MG63 (cell line): ENCODE measurements around the gene TNFAIP8L1. TPM values are rescaled to one million over a fixed set of nuclear protein-coding genes. Genes with fewer than 3 reads are reported as not detected.
A peak's percentile ranks its signal among the peaks of the same experiment; 100 is the strongest.

ENCODE experiments used
- DNase-seq: peaks from one replicate; pipeline ENCODE4 v3.0.0-alpha.2; 2020
- H3K27me3 ChIP-seq: fragments of 250-450 bp; sonication (Bioruptor Pico); 2 replicates; pipeline ENCODE4 v1.5.1; 2020; ENCODE audit warnings: mild to moderate bottlenecking, moderate library complexity
- H3K36me3 ChIP-seq: fragments of 250-450 bp; sonication (Bioruptor Pico); 2 replicates; pipeline ENCODE4 v1.5.1; 2020; ENCODE audit warnings: mild to moderate bottlenecking, moderate library complexity
- H3K4me3 ChIP-seq: fragments of 250-450 bp; sonication (Bioruptor Pico); 2 replicates; pipeline ENCODE4 v1.5.1; 2020; ENCODE audit warnings: mild to moderate bottlenecking, moderate library complexity
- H3K9me3 ChIP-seq: fragments of 250-450 bp; sonication (Bioruptor Pico); 2 replicates; pipeline ENCODE4 v1.5.1; 2020; ENCODE audit warnings: mild to moderate bottlenecking, moderate library complexity
- total RNA-seq: library from RNA; depleted of rRNA; stranded (reverse); fragments of >200 nt; shearing (Covaris generic); gene quantifications from 2 replicates; pipeline ENCODE4 v1.2.3, GENCODE V29; 2014; ENCODE audit warnings: low replicate concordance

Gene TNFAIP8L1
- total RNA-seq, 1 experiment from 2014 or later, result 1.5 TPM

DNA sequence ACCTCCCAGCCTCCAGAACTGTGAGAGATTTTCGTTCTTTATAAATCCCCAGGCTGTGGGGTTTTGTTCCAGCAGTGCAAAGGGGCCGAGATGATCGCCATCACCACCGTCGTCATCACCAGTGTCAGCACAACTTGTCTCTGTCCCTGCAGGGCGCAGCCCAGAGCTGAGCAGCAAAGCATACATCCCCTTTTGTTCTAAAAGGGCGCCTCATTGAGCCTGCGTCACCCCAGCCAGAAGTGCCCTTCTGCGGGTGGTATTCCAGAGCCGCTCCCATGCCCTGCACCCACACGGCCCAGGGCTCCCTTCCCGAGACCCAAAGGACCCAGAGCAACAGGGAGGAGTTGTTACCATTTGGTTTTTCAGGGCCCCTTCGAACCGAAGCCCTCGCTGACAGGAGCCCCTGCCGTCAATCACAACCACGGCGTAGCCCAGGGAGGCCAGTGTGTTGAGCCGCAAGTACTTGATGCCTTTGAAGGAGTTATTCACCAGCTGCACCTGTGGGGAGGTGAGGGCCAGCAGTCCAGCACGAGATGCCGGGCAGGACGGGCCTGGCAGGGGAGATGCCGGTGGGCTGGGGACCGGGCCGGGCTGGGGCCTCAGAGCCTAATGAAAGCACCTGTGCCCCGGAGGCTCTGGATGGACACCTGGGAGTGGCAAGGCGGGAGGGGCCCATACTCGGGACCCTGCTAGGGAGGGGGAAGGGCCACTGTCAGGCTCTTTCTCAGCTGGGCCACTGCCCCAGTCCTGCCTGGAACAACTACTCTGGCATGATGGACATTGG, 45.2 kb downstream of the TNFAIP8L1 start:
- Histone ChIP-seq H3K27me3 (no peaks in the 10 kb centered on the region), H3K4me3 (no peak overlapping the region), H3K36me3 (no peaks in the 10 kb centered on the region), H3K9me3 (no peaks in the 10 kb centered on the region)
- DNase-seq, result no peak

DNA sequence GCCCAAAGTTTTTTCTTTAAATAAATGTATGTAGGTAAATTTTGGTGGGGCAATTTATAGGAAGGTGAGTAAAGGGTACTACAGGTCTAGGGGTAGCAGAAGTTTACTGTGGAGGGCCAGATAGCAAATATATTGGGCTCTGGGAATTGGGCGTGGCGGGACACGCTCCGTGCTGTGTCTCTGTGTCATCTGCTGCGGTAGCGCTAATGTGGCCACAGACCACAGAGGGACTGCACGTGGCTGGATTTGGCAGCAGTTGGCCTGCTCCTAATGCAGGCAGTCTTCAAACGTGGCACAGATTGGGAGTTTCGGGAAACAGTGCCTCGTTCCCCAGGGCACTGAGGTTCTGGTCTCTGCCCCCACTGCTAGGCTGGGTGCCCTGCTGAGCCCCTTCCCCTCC, 47.4 kb downstream of the TNFAIP8L1 start:
- Histone ChIP-seq H3K9me3 (no peaks in the 10 kb centered on the region), H3K4me3 (no peak overlapping the region), H3K27me3 (no peaks in the 10 kb centered on the region), H3K36me3 (peaks cover 10% of the 10 kb centered on the region)
- DNase-seq, result no peak

DNA sequence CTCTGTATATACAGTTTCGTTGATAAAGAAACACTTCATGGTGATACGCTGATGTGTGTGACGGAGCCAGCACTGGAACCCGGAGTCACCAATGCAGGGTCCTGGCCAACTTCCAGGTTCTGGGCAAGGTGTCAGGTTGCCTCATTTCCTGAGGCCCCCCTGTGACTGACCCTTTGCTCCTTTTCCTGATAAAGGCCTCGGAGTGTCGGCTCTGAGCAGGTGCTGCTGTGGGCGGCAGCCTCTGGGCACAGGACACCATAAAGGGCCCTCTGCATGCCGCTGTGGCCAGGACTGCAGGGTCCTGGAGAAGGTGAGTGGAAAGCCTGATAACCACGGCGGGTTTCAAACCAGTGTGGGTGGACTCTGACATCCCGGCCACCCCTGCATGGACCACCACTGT, 48.1 kb downstream of the TNFAIP8L1 start:
- DNase-seq, result no peak
- Histone ChIP-seq H3K4me3 (no peak overlapping the region), H3K9me3 (no peaks in the 10 kb centered on the region), H3K36me3 (peaks cover 17% of the 10 kb centered on the region), H3K27me3 (no peaks in the 10 kb centered on the region)

DNA sequence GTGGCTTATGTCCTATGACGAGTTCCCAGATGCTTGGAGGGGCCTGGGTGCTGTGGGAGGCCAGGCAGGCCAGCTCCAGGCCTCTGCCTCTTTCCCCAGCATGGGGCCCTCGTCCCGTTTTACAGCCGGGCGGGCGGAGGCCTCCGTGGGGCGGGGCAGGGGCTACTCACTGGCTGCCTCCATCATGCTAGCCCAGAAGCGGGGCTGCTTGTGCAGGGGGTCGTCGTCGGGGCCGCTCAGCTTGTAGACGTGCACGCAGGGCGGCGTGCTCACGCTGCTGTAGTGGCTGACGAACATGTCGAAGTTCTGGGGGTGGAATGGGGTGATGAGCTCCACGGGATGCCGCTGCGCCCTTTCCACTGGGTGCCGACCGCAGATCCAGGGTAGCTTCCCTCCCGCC, 49.3 kb downstream of the TNFAIP8L1 start:
- H3K36me3 ChIP-seq, result peaks cover 29% of the 10 kb centered on the region
- no peaks in the 10 kb centered on the region for H3K27me3 ChIP-seq
- H3K9me3 ChIP-seq, result no peaks in the 10 kb centered on the region
- H3K4me3 ChIP-seq, result no peak overlapping the region
- DNase-seq, result no peak

DNA sequence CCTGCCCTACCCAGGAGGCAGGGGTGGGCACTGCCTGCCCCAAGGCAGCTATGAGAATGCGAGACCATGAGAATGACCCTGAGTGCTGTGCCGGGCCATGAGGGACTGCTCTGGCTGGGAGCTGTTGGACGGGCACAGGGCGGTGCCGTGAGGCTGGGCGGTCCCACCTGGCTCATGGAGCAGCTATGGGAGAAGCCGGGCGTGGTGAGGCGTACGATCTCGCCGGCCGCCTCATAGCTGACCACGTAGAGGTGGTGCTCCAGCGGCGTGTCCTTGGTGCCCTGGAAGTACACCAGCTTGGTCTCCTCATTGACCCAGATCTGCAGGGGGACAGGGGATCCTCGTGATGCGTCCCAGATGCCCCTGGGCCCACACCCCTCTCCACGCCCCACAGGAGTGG, 50.1 kb downstream of the TNFAIP8L1 start:
- Histone ChIP-seq H3K27me3 (no peaks in the 10 kb centered on the region), H3K9me3 (no peaks in the 10 kb centered on the region), H3K4me3 (no peak overlapping the region), H3K36me3 (peaks cover 34% of the 10 kb centered on the region)
- DNase-seq, result no peak

DNA sequence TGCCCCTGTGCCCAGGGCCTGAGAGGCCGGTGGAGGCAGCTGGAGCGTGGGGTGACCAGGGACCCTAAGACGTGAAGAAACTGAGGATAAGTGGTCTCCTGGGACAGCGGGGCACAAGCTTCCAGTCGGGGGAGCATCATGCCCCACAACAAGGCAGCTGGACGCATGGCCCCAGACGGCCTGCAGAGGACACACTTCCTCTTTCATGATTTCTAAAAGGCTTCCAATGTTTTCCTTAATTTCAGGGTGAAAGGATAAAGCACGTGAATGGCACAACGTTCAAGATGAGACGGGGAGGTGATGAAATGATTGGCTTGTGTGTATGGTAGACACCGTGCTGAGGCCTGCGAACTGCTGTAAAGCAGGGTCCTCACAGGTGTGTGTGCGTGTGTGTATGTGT, 51.0 kb downstream of the TNFAIP8L1 start:
- Histone ChIP-seq H3K36me3 (peaks cover 43% of the 10 kb centered on the region), H3K4me3 (no peak overlapping the region), H3K27me3 (no peaks in the 10 kb centered on the region), H3K9me3 (no peaks in the 10 kb centered on the region)
- DNase-seq, result no peak

DNA sequence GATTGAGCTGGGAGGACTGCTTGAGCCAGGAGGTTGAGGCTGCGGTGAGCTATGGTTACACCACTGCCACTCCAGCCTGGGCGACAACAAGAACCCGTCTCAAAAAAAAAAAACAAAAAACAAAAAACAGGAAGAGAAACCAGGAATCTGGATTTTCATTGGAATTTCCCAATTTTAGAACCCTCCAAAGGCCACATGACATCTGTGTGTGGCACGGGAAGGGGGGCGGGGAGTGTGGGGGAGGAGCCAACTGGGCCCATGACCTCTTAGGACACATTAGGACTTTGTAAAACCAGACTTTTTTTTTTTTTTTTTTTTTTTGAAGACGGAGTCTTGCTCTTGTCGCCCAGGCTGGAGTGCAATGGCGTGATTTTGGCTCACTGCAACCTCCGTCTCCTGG, 52.1 kb downstream of the TNFAIP8L1 start:
- no peak for DNase-seq
- H3K9me3 ChIP-seq, result no peaks in the 10 kb centered on the region
- H3K4me3 ChIP-seq, result no peak overlapping the region
- H3K27me3 ChIP-seq, result no peaks in the 10 kb centered on the region
- peaks cover 47% of the 10 kb centered on the region for H3K36me3 ChIP-seq

DNA sequence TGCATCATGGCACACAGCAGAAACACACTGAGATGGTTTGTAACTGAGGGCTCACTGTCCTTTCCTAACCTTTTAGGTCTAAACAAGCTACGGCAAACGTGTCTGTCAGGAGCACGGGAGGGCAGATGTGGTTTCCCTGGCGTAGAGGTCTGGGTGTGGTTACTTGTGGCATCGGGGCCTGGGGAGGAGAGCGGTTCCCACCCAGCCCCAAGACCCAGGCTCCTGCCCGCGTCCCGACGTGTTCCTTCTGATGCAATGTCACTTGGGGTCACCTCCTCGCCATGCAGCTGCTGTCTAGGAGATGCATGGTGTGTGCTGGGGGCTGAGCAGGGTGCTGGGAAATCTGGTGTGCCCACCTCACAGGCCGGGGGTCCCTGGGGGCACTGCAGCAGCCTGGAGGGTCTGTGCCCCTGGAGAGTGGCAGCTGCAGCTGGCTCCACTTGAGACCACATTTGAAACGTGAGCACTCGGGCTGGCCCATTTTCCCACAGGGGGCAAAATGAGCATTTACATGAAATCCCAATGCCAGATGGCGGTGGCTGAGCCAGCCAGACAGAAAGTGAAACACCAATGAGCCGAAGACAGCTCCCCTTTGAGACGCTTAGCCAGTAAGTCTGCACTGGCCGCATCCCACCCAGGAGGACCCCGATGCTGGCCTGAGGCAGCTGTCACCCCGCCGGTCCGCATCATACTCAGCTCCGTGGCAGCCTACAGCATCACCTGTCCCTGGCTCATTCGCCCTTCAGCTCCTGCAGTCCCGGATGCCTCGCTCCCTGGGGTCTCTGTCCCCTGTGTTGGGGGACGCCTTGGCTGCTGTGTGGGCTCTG, 53.1 kb downstream of the TNFAIP8L1 start:
- peaks cover 47% of the 10 kb centered on the region for H3K36me3 ChIP-seq
- H3K27me3 ChIP-seq, result no peaks in the 10 kb centered on the region
- H3K4me3 ChIP-seq, result no peak overlapping the region
- H3K9me3 ChIP-seq, result no peaks in the 10 kb centered on the region
- DNase-seq, result no peak

DNA sequence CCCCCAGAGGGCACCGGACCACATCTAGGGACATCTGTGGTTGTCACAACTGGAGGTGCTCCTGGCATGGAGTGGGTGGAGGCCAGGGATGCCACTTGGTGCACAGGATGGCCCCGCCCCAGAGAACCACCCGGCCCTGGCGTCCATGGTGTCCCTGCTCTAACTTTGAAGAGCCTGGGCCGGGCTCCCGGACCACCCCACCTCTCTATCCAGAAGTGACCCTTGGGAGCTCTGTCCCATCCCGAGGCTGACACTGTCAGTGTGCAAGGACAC, 53.7 kb downstream of the TNFAIP8L1 start:
- no peak for DNase-seq
- Histone ChIP-seq H3K4me3 (no peak overlapping the region), H3K27me3 (no peaks in the 10 kb centered on the region), H3K36me3 (peaks cover 47% of the 10 kb centered on the region), H3K9me3 (no peaks in the 10 kb centered on the region)

DNA sequence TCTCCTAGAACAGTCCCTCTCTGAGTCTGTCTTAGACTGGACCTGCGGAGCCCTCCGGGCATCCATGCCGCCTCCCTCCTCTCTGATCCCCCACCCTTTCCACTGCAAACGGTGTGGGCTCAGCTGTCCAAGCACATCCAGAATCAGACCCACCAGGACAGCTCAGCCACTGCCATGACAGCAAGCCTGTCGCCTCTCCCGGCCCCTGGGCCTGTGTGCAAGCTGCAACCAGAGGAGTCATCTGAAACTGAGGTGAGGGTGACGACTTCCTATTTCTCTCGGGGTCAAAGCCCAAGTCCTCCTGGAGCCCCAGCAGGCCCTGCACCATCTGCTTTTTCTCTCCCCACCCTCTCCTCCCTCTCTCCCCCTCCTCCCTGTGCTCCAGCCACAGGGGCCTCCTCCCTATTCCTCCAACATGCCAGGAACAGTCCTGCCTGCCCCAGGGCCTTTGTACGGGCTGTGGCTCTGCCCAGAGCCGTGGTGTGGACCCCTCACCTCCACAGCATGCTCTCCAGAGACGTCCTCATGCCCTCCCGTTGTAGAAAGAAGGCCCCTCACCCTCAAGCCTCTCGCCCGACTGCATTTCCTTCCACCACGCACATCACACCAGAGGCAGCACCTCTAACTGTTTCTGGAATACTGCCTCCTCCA, 54.3 kb downstream of the TNFAIP8L1 start:
- Histone ChIP-seq H3K36me3 (peaks cover 47% of the 10 kb centered on the region), H3K27me3 (no peaks in the 10 kb centered on the region), H3K4me3 (no peak overlapping the region), H3K9me3 (no peaks in the 10 kb centered on the region)
- no peak for DNase-seq

DNA sequence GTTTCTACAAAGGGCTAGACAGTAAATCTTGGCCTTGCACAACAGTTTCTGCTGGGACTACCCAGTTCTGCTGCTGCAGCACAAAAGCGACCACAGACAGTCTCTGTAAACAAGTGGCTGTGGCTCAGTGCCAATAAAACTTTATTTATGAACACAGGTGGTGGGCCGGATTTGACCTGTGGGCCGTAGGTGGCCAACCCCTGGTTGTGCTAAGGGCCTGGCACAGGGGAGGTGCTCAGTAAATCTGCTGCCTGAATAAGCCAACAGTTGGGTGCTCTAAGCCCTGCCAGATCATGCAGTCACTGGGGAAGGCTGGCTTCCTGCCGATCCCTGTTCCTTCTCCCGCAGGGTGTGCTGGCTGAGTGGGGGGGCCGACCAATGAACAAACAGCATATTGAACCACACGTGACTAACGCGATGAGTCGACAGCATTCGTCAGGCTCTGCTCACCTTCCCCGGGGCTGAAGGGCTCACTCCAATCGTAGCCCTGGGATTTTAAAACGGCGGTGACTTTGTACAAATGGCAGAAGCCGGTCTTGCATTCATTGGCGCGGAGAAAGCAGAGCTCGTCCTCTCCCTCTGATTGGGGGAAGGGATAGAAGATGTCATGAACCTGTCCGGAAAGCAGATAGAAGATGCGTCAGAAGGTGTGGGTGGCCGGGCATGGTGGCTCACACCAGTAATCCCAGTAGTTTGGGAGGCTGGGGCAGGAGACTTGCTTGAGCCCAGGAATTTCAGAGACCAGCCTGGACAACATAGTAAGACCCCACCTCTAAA, 55.1 kb downstream of the TNFAIP8L1 start:
- no peaks in the 10 kb centered on the region for H3K27me3 ChIP-seq
- DNase-seq, result peak; percentile 97
- H3K4me3 ChIP-seq, result peak overlapping the region; percentile 19; the same call in 1 of the 2 replicates
- peaks cover 47% of the 10 kb centered on the region for H3K36me3 ChIP-seq
- no peaks in the 10 kb centered on the region for H3K9me3 ChIP-seq

DNA sequence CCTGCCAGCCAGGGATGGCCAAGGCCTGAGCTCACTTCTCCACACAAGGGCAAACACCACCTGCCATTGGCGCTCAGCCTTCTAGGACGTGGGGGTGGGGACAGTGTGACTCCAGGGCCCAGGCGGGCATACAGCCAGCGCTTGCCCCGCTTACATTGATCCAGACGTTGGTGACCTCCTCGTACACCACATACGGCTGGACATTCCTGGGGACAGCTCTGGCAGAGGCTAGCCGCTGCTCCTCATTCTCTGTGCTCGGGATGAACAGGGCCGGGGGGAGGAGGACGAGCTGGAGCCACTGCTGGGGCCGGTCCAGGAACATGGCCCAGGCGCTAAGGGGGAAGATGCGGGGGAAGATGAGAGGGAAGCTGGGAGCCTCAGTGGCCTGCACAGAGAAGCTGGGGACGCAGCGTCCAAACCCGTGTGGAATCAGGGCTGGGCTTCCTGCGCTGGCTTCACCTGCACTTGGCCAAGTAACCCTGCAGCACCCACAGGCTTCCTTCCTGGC, 56.0 kb downstream of the TNFAIP8L1 start:
- DNase-seq, result no peak
- no peaks in the 10 kb centered on the region for H3K9me3 ChIP-seq
- H3K27me3 ChIP-seq, result no peaks in the 10 kb centered on the region
- H3K4me3 ChIP-seq, result no peak overlapping the region
- H3K36me3 ChIP-seq, result peaks cover 45% of the 10 kb centered on the region

DNA sequence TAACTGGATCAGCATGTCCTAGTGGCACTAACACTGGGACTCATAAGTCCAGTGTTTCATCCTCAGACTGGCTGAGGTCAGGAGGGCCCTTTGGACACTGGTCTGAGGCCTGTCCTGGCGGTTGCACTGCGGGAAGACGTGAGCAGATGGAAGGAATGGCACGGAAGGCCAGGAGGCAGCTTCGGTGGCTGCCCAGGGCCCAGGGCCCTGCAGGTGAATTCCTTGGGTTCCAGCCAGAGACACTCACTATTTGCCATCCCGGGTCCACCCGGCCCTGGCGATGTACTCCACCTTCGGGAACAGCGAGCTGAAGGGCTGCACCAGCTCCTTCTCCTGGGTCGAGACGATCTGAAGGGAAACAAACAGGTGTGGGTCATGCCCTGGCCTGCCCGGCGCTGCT, 58.0 kb downstream of the TNFAIP8L1 start:
- H3K27me3 ChIP-seq, result no peaks in the 10 kb centered on the region
- no peaks in the 10 kb centered on the region for H3K9me3 ChIP-seq
- DNase-seq, result no peak
- peaks cover 39% of the 10 kb centered on the region for H3K36me3 ChIP-seq
- no peak overlapping the region for H3K4me3 ChIP-seq

DNA sequence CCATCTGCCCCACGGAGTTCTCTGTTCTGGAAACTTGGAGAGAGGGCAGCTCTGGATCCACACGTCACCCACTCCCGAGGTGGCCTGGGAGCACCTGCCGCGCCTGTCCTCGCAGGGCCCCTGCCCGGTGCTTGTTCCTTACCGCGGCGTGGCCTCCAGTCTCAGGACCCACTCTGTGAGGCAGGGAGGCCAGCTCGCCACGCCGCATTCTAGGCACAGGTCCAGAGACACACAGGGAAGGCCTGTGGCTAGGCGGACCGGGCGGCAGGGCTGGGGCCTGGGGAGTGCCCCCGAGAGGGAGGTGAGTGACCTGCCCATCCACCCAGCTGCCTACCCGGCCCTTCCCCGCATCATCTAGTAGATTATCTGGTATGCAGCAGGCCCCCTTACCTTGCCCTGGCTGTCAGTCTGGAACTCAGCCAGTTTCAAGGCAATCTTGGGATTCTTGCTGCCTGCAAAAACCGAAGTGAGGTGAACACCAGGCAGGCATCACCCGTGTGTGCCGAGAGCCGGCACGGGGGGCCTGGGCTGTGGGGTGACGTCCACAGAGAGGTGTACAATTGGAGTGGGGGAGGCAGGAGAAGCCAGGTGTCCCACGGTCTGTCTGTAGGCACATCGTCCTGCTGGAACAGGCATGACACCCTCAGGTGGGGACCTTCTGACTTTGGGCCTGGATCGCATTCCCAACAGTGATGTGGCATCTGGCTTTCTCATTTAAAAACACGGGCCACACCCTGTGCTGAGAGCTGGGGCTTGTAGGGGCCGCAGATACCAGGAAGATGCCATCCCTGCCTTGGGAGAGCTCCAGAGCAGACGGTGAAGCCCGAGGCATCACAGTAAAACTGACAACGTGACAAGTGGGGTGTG, 60.7 kb downstream of the TNFAIP8L1 start:
- Histone ChIP-seq H3K4me3 (no peak overlapping the region), H3K36me3 (peaks cover 15% of the 10 kb centered on the region)

DNA sequence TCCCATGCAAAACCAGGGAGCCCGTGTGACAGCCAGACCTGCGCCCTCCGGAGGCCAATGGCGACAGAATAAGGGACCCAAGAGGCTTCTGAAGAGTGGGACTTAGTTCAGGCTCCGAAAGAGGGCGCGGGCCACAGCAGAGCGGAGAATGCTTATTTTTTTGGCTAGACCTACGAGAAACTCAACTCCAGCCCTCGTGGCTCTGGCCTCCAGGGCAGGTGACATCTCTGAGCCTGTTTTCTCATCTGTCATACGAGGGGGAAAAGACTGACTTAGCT, 61.3 kb downstream of the TNFAIP8L1 start:
- DNase-seq, result no peak
- Histone ChIP-seq H3K9me3 (no peaks in the 10 kb centered on the region), H3K27me3 (no peaks in the 10 kb centered on the region), H3K4me3 (no peak overlapping the region), H3K36me3 (peaks cover 10% of the 10 kb centered on the region)

More for the DNA sequence above, 60.7 kb downstream of the TNFAIP8L1 start:
- H3K9me3 ChIP-seq, result no peaks in the 10 kb centered on the region
- no peaks in the 10 kb centered on the region for H3K27me3 ChIP-seq
- no peak for DNase-seq

DNA sequence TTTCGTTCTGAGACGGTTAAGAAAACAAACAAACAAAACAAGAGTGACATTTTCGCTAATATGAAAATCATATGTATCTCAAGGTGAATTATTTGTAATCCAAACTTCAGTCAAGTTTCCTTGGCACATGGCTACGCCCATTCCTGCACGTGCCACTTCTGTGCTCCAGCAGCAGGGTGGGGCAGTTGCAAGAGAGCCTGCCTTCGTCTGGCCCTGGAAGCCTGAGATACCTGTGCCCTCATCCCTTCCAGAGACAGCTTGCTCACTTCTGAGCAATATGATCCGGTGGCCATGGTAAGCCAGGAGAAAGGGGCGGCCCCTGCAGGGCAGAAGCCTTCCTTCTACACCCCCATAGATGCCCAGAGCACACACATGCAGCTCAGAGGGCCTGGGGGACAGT, 62.2 kb downstream of the TNFAIP8L1 start:
- Histone ChIP-seq H3K36me3 (peaks cover 8% of the 10 kb centered on the region; the same call in 1 of the 2 replicates), H3K27me3 (no peaks in the 10 kb centered on the region), H3K9me3 (no peaks in the 10 kb centered on the region), H3K4me3 (no peak overlapping the region)
- DNase-seq, result no peak
